WTC11 (cell line): ENCODE results near the gene GPR37L1.

Experiments
- ATF3 ChIP-seq: sonication (generic); formaldehyde crosslinking; conservative IDR thresholded peaks from 2 replicates; pipeline ENCODE4 v1.8.1; 2022; ENCODE audit warnings: mild to moderate bottlenecking, missing genetic modification reagents
- CREM ChIP-seq: sonication (generic); formaldehyde crosslinking; IDR thresholded peaks from 2 replicates; pipeline ENCODE4 v1.8.1; 2022; ENCODE audit warnings: mild to moderate bottlenecking, missing genetic modification reagents, moderate library complexity
- CTCF ChIP-seq: fragments of 200-600 bp; IDR thresholded peaks from 2 replicates; pipeline ENCODE4 v1.8.0; 2022; ENCODE audit warnings: antibody characterized with exemption
- FOXP1 ChIP-seq: sonication (generic); formaldehyde crosslinking; IDR thresholded peaks from 2 replicates; pipeline ENCODE4 v1.8.0; 2022; ENCODE audit warnings: missing genetic modification reagents, mild to moderate bottlenecking, moderate library complexity, borderline replicate concordance
- GABPB1 ChIP-seq: sonication (generic); formaldehyde crosslinking; IDR thresholded peaks from 2 replicates; pipeline ENCODE4 v1.8.1; 2023; ENCODE audit warnings: mild to moderate bottlenecking, missing genetic modification reagents
- HMGXB4 ChIP-seq: sonication (generic); formaldehyde crosslinking; IDR thresholded peaks from 2 replicates; pipeline ENCODE4 v1.8.1; 2023; ENCODE audit warnings: mild to moderate bottlenecking, moderate library complexity, missing genetic modification reagents
- MAX ChIP-seq: sonication (generic); formaldehyde crosslinking; IDR thresholded peaks from 2 replicates; pipeline ENCODE4 v1.8.0; 2022; ENCODE audit warnings: mild to moderate bottlenecking, missing genetic modification reagents
- NFATC4 ChIP-seq: fragments of 250-450 bp; sonication (Bioruptor Pico); IDR thresholded peaks from 2 replicates; pipeline ENCODE4 v1.9.0; 2021; ENCODE audit warnings: mild to moderate bottlenecking
- NR1H2 ChIP-seq: sonication (generic); formaldehyde crosslinking; IDR thresholded peaks from 2 replicates; pipeline ENCODE4 v1.9.0; 2021; ENCODE audit warnings: mild to moderate bottlenecking, moderate library complexity, missing genetic modification reagents
- SP1 ChIP-seq: sonication (generic); formaldehyde crosslinking; conservative IDR thresholded peaks from 2 replicates; pipeline ENCODE4 v1.8.1; 2022; ENCODE audit warnings: missing genetic modification reagents
- TEAD1 ChIP-seq: sonication (generic); formaldehyde crosslinking; IDR thresholded peaks from 2 replicates; pipeline ENCODE4 v1.8.0; 2022; ENCODE audit warnings: mild to moderate bottlenecking, missing genetic modification reagents
- USF2 ChIP-seq: sonication (generic); formaldehyde crosslinking; IDR thresholded peaks from 2 replicates; pipeline ENCODE4 v1.8.1; 2023; ENCODE audit warnings: mild to moderate bottlenecking, missing genetic modification reagents, moderate library complexity

GRCh38 chr1:202165942-202166843 lies 43.5 kb downstream of the GPR37L1 start:
- TF ChIP-seq MAX (CRISPR knock-in tag), result no peak
- TF ChIP-seq NR1H2 (CRISPR knock-in tag), result no peak
- no peak for TF ChIP-seq TEAD1 (CRISPR knock-in tag)
- TF ChIP-seq CTCF, result no peak
- no peak for TF ChIP-seq CREM (CRISPR knock-in tag)
- no peak for TF ChIP-seq USF2 (CRISPR knock-in tag)
- no peak for TF ChIP-seq ATF3 (CRISPR knock-in tag)
- TF ChIP-seq SP1 (CRISPR knock-in tag), result no peak
- no peak for TF ChIP-seq GABPB1 (CRISPR knock-in tag)
- no peak for TF ChIP-seq FOXP1 (CRISPR knock-in tag)
- TF ChIP-seq HMGXB4, result no peak
- TF ChIP-seq NFATC4 (CRISPR knock-in tag), result no peak
